ENCODE data around the gene AHI1. TPM values are rescaled to one million over a fixed set of nuclear protein-coding genes. Genes with fewer than 3 reads are reported as not detected.

The AHI1 gene
- total RNA-seq, 2 experiments from 2014 or later, result 21.4 to 33.9 TPM

DNA sequence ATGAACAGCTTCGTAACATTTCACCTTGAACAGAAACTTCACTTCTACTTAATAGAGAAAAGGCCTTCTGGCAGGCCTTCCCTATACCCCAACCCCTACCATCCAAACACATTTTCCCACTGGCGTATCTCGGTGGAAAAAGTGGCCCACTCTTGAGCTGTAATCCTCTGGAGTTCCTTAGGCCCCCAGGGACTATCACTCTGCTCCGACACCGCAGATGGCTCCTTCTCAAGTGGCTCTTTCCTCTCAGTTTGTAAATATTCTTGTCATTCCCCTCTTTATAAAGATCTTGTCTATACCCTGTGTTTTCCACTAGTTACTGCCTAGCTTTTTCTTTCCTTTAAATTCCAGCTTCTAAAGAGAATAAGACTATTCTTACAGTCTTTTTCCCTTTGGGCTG lies 207.7 kb downstream of the AHI1 start:
- H3K4me1 ChIP-seq (ENCODE audit: insufficient read depth, low read length, poor library complexity, severe bottlenecking), result peaks cover 15% of the 10 kb centered on the region
- DNase-seq (ENCODE audit: low spot score), result no peak
- H3K36me3 ChIP-seq (ENCODE audit: insufficient read depth, low read length), result no peaks in the 10 kb centered on the region; the same call in 1 of the 2 replicates
- H3K4me2 ChIP-seq (ENCODE audit: low read length), result no peak overlapping the region
- CTCF ChIA-PET (ENCODE audit: unreplicated experiment), result no interaction called here
- no peak overlapping the region for H3K4me3 ChIP-seq (ENCODE audit: low read depth, low read length, poor library complexity, severe bottlenecking)
- no peaks in the 10 kb centered on the region for H3K9me3 ChIP-seq (ENCODE audit: low read length)
- H2AFZ ChIP-seq (ENCODE audit: low read length), result no peak overlapping the region
- no peaks in the 10 kb centered on the region for H3K9me2 ChIP-seq (ENCODE audit: insufficient read depth, low read length)
- no TSS peak for BruUV-seq (replicated peaks)
- intact Hi-C loops (cut with micrococcal nuclease; ENCODE audit: unreplicated experiment), result no loop called here
- no peak overlapping the region for H3K27ac ChIP-seq (ENCODE audit: low read depth, low read length, poor library complexity, severe bottlenecking)
- no peak for TF ChIP-seq EZH2phosphoT487 (IDR thresholded peaks at IDR 0.05; ENCODE audit: borderline replicate concordance, low read depth, low read length)
- TF ChIP-seq, protein P1, sequence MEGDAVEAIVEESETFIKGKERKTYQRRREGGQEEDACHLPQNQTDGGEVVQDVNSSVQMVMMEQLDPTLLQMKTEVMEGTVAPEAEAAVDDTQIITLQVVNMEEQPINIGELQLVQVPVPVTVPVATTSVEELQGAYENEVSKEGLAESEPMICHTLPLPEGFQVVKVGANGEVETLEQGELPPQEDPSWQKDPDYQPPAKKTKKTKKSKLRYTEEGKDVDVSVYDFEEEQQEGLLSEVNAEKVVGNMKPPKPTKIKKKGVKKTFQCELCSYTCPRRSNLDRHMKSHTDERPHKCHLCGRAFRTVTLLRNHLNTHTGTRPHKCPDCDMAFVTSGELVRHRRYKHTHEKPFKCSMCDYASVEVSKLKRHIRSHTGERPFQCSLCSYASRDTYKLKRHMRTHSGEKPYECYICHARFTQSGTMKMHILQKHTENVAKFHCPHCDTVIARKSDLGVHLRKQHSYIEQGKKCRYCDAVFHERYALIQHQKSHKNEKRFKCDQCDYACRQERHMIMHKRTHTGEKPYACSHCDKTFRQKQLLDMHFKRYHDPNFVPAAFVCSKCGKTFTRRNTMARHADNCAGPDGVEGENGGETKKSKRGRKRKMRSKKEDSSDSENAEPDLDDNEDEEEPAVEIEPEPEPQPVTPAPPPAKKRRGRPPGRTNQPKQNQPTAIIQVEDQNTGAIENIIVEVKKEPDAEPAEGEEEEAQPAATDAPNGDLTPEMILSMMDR (conservative IDR thresholded peaks at IDR 0.05; ENCODE audit: low read length), result no peak
- no peaks in the 10 kb centered on the region for H4K20me1 ChIP-seq (ENCODE audit: insufficient read depth, low read length)
- no peaks in the 10 kb centered on the region for H3K79me2 ChIP-seq (ENCODE audit: insufficient read depth, low read depth, low read length)
- POLR2A ChIA-PET, result interaction anchor here (1.0 kb wide), 2 partner anchors 11 to 25 kb away, joined by 3 to 5 read pairs; no protein-coding TSS in a partner anchor

DNA sequence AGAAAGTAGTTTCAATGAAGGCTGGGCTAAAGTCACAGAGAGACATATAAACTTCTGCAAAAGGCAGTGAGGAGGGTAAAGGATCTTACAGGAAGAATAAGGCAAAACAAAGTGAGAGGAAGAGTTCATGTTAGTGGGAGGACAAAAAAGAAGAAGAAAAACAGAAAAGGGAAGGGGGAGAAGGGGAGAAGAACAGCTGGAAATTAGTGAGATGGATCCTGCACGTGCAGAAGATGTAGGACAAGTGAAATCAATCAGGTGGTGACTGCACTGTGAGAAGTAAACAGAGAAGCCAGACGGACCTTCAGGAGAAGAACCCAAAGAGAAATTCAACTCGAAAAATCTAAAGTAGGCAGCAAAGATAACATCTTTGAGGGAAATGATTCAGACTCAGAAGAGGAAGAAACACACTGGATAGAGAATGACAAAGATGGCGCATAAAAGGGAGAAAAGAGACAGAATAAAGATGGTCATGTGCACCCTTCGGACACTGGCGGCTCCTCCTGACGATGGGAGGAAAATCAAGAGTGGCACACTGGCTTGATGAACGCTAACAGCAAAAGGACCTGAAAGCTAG lies 210.5 kb downstream of the AHI1 start:
- intact Hi-C loops (cut with micrococcal nuclease; ENCODE audit: unreplicated experiment), result no loop called here
- CTCF ChIA-PET (ENCODE audit: unreplicated experiment), result no interaction called here

More for the DNA sequence above, 210.5 kb downstream of the AHI1 start:
- H3K79me2 ChIP-seq (ENCODE audit: insufficient read depth, low read depth, low read length), result no peaks in the 10 kb centered on the region
- H3K9me3 ChIP-seq (ENCODE audit: low read length), result no peaks in the 10 kb centered on the region
- no peaks in the 10 kb centered on the region for H3K9me2 ChIP-seq (ENCODE audit: insufficient read depth, low read length)
- no TSS peak for BruUV-seq (replicated peaks)
- H3K27ac ChIP-seq (ENCODE audit: low read depth, low read length, poor library complexity, severe bottlenecking), result peak overlapping the region; percentile 35
- POLR2A ChIA-PET, result interaction anchor here (0.6 to 0.8 kb wide), 2 partner anchors 31 to 71 kb away, joined by 3 read pairs; no protein-coding TSS in a partner anchor
- H3K4me2 ChIP-seq (ENCODE audit: low read length), result peak overlapping the region; percentile 24
- no peaks in the 10 kb centered on the region; the same call in 1 of the 2 replicates for H3K36me3 ChIP-seq (ENCODE audit: insufficient read depth, low read length)
- H2AFZ ChIP-seq (ENCODE audit: low read length), result peak overlapping the region; percentile 63; the same call in 1 of the 2 replicates
- no peak overlapping the region for H3K4me3 ChIP-seq (ENCODE audit: low read depth, low read length, poor library complexity, severe bottlenecking)
- DNase-seq (ENCODE audit: low spot score), result no peak
- H3K4me1 ChIP-seq (ENCODE audit: insufficient read depth, low read length, poor library complexity, severe bottlenecking), result peaks cover 24% of the 10 kb centered on the region
- H4K20me1 ChIP-seq (ENCODE audit: insufficient read depth, low read length), result no peaks in the 10 kb centered on the region
- no peak for TF ChIP-seq EZH2phosphoT487 (IDR thresholded peaks at IDR 0.05; ENCODE audit: borderline replicate concordance, low read depth, low read length)
- TF ChIP-seq, protein P1 (conservative IDR thresholded peaks at IDR 0.05; ENCODE audit: low read length), result no peak
